AG10803 (cell line): Measurements from ENCODE around the gene MRRF.
A peak's percentile ranks its signal among the peaks of the same experiment; 100 is the strongest.

ENCODE experiments used
- DNase-seq: peaks from one replicate; pipeline ENCODE4 v3.0.0; 2010; ENCODE audit warnings: low read depth
- H3K4me3 ChIP-seq: 2 replicates; pipeline ENCODE4 v1.5.1; 2011; ENCODE audit warnings: mild to moderate bottlenecking, low read length, control low read depth
- CTCF ChIP-seq: conservative IDR thresholded peaks from 2 replicates; pipeline ENCODE4 v1.5.1; 2011; ENCODE audit warnings: mild to moderate bottlenecking, low read length, control low read depth, inconsistent platforms

The MRRF gene

GRCh38 chr9:122264360-122265148 is at the start of gene MRRF, which contains the start of gene RBM18:
Gene MRRF, plus strand, starts transcription at chr9:122264882. Its CDS starts 6,010 bp downstream, at chr9:122270892.
Gene RBM18, minus strand, starts transcription at chr9:122264840. Its CDS starts 3,348 bp downstream, at chr9:122261492.
- TF ChIP-seq CTCF, result no peak
- DNase-seq, result peak; percentile 88
- H3K4me3 ChIP-seq, result peak within 1 kb of the TSS; percentile 68

GRCh38 chr9:122215663-122216062 is 49.0 kb upstream of the MRRF start:
- no peak for DNase-seq
- H3K4me3 ChIP-seq, result no peak overlapping the region
- TF ChIP-seq CTCF, result no peak

GRCh38 chr9:122216138-122216797 is 48.4 kb upstream of the MRRF start:
- no peak overlapping the region for H3K4me3 ChIP-seq
- no peak for DNase-seq
- TF ChIP-seq CTCF, result no peak

GRCh38 chr9:122216798-122217418 is 47.8 kb upstream of the MRRF start:
- H3K4me3 ChIP-seq, result no peak overlapping the region
- TF ChIP-seq CTCF, result no peak
- no peak for DNase-seq

GRCh38 chr9:122217640-122218039 is 47.0 kb upstream of the MRRF start:
- no peak for DNase-seq
- no peak for TF ChIP-seq CTCF
- H3K4me3 ChIP-seq, result no peak overlapping the region

- DNase-seq, result peak; percentile 25
- TF ChIP-seq CTCF, result no peak
- H3K4me3 ChIP-seq, result no peak overlapping the region
Observed at GRCh38 chr9:122218071-122218934, 46.4 kb upstream of the MRRF start.
